ENCODE data around the gene TRAK1.

Gene TRAK1

GRCh38 chr3:42190701-42191442 is 99.7 kb downstream of the TRAK1 start:
- Histone ChIP-seq H3K4me3 (ENCODE audit: low read length, poor library complexity, severe bottlenecking) (no peak overlapping the region), H3K36me3 (ENCODE audit: insufficient read depth, low read length) (peaks cover 69% of the 10 kb centered on the region), H3K4me2 (ENCODE audit: low read depth, low read length, poor library complexity, severe bottlenecking) (no peak overlapping the region), H3K9me2 (replicated peaks; ENCODE audit: low read depth, low read length) (no peaks in the 10 kb centered on the region), H3K4me1 (ENCODE audit: insufficient read depth, low read length, poor library complexity, severe bottlenecking) (peaks cover 16% of the 10 kb centered on the region), H3K79me2 (ENCODE audit: insufficient read depth, low read length) (no peaks in the 10 kb centered on the region), H4K20me1 (ENCODE audit: insufficient read depth, low read length, poor library complexity, severe bottlenecking) (peaks cover 19% of the 10 kb centered on the region), H3K9me3 (ENCODE audit: insufficient read depth, low read depth, low read length) (no peaks in the 10 kb centered on the region), H2AFZ (ENCODE audit: low read length) (no peak overlapping the region), H3F3A (ENCODE audit: low read depth) (no peaks in the 10 kb centered on the region), H3K27me3 (ENCODE audit: insufficient read depth, low read length, poor library complexity, severe bottlenecking) (no peaks in the 10 kb centered on the region), H3K9ac (ENCODE audit: low read depth, low read length, poor library complexity, severe bottlenecking) (no peak overlapping the region)
- TF ChIP-seq CTCF (conservative IDR thresholded peaks at IDR 0.05; ENCODE audit: low read length) (peak; percentile 98), EZH2phosphoT487 (IDR thresholded peaks at IDR 0.05; ENCODE audit: borderline replicate concordance) (no peak)

- H3K9me2 ChIP-seq (replicated peaks; ENCODE audit: low read depth, low read length) = no peaks in the 10 kb centered on the region
- H3K27me3 ChIP-seq (ENCODE audit: insufficient read depth, low read length, poor library complexity, severe bottlenecking) = no peaks in the 10 kb centered on the region
- no peak overlapping the region for H2AFZ ChIP-seq (ENCODE audit: low read length)
- H3K9ac ChIP-seq (ENCODE audit: low read depth, low read length, poor library complexity, severe bottlenecking) = no peak overlapping the region
- H3K4me2 ChIP-seq (ENCODE audit: low read depth, low read length, poor library complexity, severe bottlenecking) = no peak overlapping the region
- no peak overlapping the region for H3K4me3 ChIP-seq (ENCODE audit: low read length, poor library complexity, severe bottlenecking)
- TF ChIP-seq CTCF (conservative IDR thresholded peaks at IDR 0.05; ENCODE audit: low read length) (peak; percentile 49), EZH2phosphoT487 (IDR thresholded peaks at IDR 0.05; ENCODE audit: borderline replicate concordance) (no peak)
- no peaks in the 10 kb centered on the region for H3F3A ChIP-seq (ENCODE audit: low read depth)
- H3K9me3 ChIP-seq (ENCODE audit: insufficient read depth, low read depth, low read length) = no peaks in the 10 kb centered on the region
- no peaks in the 10 kb centered on the region for H3K79me2 ChIP-seq (ENCODE audit: insufficient read depth, low read length)
- H3K36me3 ChIP-seq (ENCODE audit: insufficient read depth, low read length) = peaks cover 71% of the 10 kb centered on the region
- peaks cover 19% of the 10 kb centered on the region for H4K20me1 ChIP-seq (ENCODE audit: insufficient read depth, low read length, poor library complexity, severe bottlenecking)
- peaks cover 16% of the 10 kb centered on the region for H3K4me1 ChIP-seq (ENCODE audit: insufficient read depth, low read length, poor library complexity, severe bottlenecking)
Observed at GRCh38 chr3:42191443-42191747, 100.2 kb downstream of the TRAK1 start.

GRCh38 chr3:42192334-42193200 is 101.4 kb downstream of the TRAK1 start:
- Histone ChIP-seq H4K20me1 (ENCODE audit: insufficient read depth, low read length, poor library complexity, severe bottlenecking) (peaks cover 19% of the 10 kb centered on the region), H3K9me3 (ENCODE audit: insufficient read depth, low read depth, low read length) (no peaks in the 10 kb centered on the region), H3K4me2 (ENCODE audit: low read depth, low read length, poor library complexity, severe bottlenecking) (peak overlapping the region; percentile 19), H3K9ac (ENCODE audit: low read depth, low read length, poor library complexity, severe bottlenecking) (no peak overlapping the region), H3K4me1 (ENCODE audit: insufficient read depth, low read length, poor library complexity, severe bottlenecking) (peaks cover 16% of the 10 kb centered on the region), H3K27me3 (ENCODE audit: insufficient read depth, low read length, poor library complexity, severe bottlenecking) (no peaks in the 10 kb centered on the region), H3K79me2 (ENCODE audit: insufficient read depth, low read length) (no peaks in the 10 kb centered on the region), H3F3A (ENCODE audit: low read depth) (no peaks in the 10 kb centered on the region), H2AFZ (ENCODE audit: low read length) (no peak overlapping the region), H3K4me3 (ENCODE audit: low read length, poor library complexity, severe bottlenecking) (no peak overlapping the region), H3K9me2 (replicated peaks; ENCODE audit: low read depth, low read length) (no peaks in the 10 kb centered on the region), H3K36me3 (ENCODE audit: insufficient read depth, low read length) (peaks cover 71% of the 10 kb centered on the region)
- TF ChIP-seq CTCF (conservative IDR thresholded peaks at IDR 0.05; ENCODE audit: low read length) (no peak), EZH2phosphoT487 (IDR thresholded peaks at IDR 0.05; ENCODE audit: borderline replicate concordance) (no peak)
